NCI-H2107 (cell line): ENCODE measurements around the gene SSBP3.
"Not testable (repeated sequence)": the region's sequence is repeated elsewhere in the genome, so short reads cannot be mapped to it uniquely, and the experiment has no call there.

Experiments used
- DNase-seq: peaks from one replicate; lab custom pipeline; 2025; lab: John Stamatoyannopoulos, UW

The SSBP3 gene

DNA sequence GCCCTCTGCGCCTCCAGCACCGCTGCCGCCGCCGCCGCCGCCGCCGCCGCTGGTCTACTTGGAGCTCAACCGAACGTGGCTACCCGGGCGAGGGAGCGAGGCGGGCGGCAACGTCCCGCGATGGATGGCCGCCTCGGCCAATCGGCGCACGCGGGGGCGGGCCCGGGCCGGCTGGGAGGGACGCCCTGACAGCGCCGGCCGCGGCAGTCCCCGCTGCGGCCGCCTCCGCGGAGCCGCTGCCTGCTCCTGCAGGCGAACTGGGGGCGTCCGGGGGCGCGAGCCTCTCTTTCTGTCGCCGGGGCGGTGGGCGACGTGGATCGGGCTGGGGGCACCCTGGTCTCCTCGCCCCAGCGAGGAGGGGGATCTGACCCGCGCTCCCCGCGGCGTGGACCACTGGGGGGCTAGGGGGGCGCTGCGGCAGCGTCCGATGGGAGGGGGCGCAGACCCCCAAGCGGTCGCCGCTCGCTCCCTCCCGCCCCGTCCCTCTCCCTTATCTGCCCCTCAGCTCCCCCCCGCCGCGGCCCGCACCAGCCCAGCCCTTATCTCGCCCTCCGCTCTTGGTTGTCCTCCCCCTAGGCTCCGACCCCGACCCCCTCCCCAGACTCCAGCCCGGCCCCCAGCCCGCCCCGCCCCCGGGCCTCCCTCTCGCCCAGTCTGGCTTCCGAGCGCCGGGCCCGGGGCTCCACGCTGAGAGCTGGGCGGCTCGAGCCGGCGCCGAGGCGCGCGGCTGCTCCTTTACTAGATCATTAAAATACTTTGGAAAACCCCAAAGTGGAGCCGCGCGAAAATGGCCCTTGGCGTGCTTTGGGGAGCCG is at the start of gene SSBP3:
Gene SSBP3 (minus strand): TSS at position 56 of the 815 bp plus-strand sequence.
- DNase-seq = peak; percentile 87

DNA sequence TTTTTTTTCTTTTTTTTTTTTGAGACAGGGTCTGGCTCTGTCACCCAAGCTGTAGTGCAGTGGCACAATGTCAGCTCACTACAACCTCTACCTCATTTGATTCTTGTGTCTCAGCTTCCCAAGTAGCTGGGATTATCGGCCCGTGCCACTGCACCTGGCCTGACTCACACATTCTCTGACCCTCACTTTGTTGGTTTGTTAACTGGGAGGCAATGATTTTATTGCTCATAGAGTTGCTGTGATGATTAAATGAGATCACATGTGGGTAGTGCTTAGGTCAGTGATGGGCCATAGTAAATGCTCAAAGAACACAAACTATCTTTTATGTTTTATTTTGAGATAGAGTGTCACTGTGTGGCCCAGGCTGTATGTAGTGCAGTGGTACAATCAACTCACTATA is 47.3 kb upstream of the SSBP3 start:
- DNase-seq = no peak

GRCh38 chr1:54453022-54453421 is 46.8 kb upstream of the SSBP3 start:
- no peak for DNase-seq

GRCh38 chr1:54449431-54449830 is 43.2 kb upstream of the SSBP3 start:
- DNase-seq = not testable (repeated sequence)

GRCh38 chr1:54448801-54449200 is 42.6 kb upstream of the SSBP3 start:
- DNase-seq = not testable (repeated sequence)

DNA sequence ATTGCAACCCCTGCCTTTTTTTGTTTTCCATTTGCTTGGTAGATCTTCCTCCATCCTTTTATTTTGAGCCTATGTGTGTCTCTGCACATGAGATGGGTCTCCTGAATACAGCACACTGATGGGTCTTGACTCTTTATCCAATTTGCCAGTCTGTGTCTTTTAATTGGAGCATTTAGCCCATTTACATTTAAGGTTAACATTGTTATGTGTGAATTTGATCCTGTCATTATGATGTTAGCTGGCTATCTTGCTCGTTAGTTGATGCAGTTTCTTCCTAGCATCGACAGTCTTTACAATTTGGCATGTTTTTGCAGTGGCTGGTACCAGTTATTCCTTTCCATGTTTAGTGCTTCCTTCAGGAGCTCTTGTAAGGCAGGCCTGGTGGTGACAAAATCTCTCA is 40.9 kb upstream of the SSBP3 start:
- DNase-seq = not testable (repeated sequence)

DNA sequence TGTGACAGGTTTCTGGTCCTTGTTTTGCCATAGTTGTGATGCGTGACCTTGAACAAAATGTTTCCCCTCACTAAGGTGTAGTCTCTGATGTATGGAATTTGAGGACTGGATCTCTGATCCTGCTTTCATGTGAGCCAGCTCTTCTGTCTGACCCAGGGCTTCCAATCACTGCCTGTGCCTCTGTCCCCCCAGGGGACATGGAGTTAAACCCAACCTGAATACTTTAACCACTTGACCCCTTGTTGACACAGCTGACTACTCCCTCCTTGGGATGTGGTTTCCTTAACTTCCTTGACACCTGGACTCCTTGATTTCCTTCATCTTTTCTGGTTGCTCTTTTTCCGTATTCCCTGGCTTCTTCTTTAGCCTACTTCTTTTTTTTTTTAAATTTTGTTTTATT is 36.0 kb upstream of the SSBP3 start:
- no peak for DNase-seq

DNA sequence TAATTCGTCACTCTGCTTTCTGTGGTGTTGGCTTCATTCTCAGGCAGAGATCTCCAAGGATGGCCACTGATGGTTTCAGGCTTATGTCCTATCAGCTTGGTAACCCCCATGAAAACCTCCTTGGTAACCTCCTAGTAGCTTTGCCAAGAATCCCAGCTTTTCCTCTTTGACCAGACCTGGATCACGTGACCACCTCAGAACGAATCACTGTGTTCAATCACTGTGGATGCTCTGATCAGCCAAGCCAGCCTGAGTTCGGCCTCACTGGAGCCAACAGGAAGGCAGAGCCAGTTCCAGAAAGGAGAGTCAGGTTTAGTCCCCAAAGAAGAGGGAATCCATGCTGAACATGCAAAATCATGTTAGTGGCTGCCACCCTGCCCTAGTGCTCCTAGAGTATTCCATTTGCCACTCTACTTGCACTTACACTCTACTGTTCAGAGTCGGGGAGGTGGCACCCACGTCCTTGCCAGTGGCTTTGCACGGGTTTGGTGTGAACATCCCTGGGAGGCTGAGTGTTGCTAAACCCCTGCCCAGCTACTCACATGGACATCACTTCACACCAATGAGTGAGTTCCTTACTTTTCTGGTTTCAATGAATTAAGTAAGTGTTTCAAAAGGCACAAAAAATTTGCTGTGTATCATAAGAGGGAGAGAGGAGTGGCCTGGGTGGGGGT is 33.5 kb upstream of the SSBP3 start:
- no peak for DNase-seq

DNA sequence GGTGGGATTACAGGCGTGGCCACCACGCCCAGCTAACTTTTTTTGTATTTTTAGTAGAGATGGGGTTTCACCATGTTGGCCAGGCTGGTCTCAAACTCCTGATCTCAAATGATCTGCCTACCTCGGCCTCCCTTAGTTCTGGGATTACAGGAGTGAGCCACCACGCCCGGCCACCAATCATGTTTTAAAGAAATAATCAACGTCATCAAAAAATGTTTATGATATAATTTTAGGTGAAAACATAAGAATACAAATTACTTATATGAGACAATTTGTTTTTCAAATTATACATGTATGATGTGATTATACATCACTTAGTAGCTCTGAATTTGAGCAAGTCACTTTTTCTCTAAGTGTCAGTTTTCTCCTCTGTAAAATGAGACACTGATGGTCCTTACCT is 31.6 kb upstream of the SSBP3 start:
- DNase-seq = no peak

- no peak for DNase-seq
Measured at GRCh38 chr1:54436826-54437225, 30.6 kb upstream of the SSBP3 start.

DNA sequence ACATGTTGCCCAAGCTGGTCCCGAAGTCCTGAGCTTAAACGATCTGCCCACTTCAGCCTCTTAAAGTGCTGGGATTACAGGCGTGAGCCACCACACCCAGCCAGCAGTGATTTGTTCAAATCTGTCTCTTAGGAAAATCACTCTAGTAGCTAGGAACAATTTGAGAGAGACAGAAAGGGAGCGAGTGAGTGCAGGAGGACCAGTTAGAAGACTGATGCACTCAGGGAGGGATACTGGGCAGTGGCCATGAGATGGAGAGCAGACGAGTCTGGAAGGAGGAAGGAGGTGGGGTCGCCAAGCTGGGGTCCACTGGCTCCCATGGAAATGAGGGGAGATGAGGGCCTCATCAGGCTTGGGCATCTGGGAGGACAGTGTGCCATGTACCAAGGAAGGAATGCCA is 23.6 kb upstream of the SSBP3 start:
- DNase-seq = no peak

DNA sequence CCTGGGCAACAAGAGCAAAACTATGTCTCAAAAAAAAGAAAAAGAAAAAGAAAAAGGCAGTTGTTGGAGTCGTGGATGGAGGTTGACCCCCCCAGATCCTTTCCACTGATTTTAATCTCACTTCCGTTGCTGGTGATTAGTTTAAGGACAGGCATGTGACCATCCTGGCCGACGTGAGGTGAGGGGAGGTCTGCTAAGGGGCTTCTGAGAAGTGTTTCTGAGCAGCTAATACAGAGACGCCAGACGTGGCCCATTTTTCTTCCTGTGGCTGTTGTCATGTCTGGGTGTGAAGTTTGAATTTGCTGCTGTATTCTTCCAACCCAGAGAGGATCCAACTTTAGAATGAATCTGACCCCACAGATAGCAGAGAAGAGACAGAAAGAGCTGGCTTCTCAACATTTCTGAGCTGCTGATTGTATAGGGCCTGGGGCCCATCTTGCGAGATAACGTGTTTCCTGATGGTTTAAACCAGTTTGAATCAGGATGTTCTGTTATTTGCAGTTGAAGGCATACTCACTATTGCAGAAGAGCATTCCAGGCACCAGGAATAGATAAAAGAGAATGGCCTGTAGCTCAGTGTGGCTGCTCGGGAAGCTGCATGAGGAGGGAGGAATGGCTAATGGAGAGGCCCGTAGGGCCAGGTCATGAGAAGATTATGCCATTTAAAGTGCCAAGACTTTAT is 22.8 kb upstream of the SSBP3 start:
- DNase-seq = no peak

DNA sequence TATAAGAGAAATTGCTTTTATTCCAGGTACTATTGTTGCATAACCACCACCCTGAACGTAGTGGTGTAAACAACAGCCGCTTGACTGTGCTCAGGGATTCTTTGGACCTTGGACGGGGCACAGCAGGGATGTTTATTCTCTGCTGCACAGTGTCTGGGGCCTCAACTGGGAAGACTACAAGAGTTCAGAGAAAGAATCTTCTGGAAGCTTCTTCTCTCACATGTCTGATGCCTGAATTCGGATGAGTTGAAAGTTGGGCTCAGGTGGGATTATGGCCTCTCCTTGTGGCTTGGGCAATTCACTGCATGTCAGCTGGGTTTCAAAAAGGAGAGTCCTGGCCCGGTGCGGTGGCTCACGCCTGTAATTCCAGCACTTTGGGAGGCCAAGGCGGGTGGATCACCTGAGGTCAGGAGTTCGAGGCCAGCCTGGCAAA is 19.0 kb upstream of the SSBP3 start:
- DNase-seq = no peak

DNA sequence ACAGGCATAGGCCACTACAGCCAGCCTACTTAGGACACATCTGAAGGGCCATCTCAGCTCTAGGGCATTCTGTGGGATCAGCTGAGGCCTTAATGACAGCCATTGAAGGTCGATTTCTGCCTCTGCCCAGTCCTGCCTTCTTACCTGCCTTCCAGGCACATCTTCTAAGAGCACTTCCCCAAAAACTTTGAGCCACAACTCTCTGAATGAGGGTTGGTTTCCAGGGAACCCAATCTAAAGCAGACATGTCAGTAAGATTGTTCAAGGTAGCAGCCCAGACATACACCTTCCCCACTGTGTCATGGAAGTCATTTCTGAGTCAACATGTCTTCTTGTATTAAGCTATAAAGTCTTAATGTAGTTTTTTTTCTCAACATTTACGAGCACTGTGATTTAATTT is 18.2 kb upstream of the SSBP3 start:
- no peak for DNase-seq

- no peak for DNase-seq
Measured at GRCh38 chr1:54421101-54421504, 14.9 kb upstream of the SSBP3 start.

- not testable (repeated sequence) for DNase-seq
Measured at GRCh38 chr1:54418598-54418997, 12.4 kb upstream of the SSBP3 start.

- DNase-seq = no peak
Measured at GRCh38 chr1:54417123-54417522, 10.9 kb upstream of the SSBP3 start.

DNA sequence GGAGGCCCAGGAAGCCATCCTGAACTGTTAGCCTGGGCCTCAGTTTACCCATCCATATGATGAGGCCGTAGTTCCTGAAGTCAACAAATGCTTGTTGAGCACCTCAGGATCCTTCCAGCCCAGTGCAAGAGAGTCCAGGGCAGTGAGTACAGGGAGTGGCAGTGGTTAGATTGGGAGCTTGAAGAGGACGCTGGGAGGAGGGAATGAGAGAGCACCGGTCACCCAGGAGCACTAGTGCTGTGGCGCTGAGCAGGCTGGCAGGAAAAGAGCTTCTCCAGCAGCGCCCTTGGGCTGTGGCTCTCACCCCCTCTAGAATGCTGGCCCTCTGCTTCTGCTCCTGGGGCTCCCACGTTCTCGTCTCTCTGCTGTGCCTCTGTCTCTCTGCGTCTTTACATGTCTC is 10.2 kb upstream of the SSBP3 start:
- DNase-seq = no peak

- DNase-seq = no peak
Measured at GRCh38 chr1:54415991-54416390, 9.8 kb upstream of the SSBP3 start.

DNA sequence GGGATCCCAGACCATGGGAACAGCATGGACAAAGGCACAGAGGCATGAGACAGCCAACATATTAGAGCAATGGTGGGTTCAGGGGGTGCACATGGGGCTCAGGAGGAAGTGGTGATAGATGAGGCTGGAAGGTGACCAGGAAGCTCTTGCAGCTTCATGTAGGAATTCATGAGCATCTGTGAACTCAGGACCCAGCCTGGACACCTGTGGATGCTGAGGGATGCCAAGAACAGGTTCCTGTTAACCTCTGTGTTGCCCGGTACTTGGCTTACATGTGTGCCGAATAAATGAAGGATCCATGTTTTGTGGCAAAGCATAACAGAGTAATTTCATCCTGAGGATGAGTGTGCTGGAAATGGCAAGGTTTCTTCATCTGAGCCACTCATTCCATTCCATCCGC is 9.3 kb upstream of the SSBP3 start:
- DNase-seq = no peak

- DNase-seq = no peak
Measured at GRCh38 chr1:54413732-54414131, 7.5 kb upstream of the SSBP3 start.

- DNase-seq = no peak
Measured at GRCh38 chr1:54413295-54413694, 7.1 kb upstream of the SSBP3 start.

DNA sequence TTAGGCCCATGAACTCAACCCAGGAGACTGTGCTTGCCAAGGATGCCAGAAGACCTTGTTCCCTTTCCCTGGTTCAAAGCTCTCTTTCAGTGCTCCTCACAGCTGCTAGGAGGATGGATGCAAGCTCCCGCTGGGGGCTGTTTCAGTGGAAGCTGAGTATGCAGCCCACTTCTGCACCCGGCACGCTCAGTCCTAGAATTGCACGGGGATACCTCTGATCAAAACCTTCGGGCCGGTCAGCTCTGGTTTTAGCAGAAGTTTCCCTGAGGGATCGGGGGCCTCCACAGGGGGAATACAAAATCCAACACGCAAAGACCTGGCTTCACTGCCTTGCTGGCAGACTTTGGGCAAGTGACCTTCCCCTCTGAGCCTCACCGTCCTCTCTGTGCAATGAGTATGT is 4.2 kb upstream of the SSBP3 start:
- DNase-seq = no peak
